Adipose tissue (tissue), 3 donors: ENCODE results near the gene LONP2. TPM values are rescaled to one million over a fixed set of nuclear protein-coding genes. Genes with fewer than 3 reads are reported as not detected.
"Not testable (repeated sequence)": the region's sequence is repeated elsewhere in the genome, so short reads cannot be mapped to it uniquely, and the experiment has no call there.

Experiments
- H3K27ac ChIP-seq: one replicate; pipeline ENCODE4 v1.5.1; 2013; ENCODE audit warnings: low read depth, low read length
- WGBS, 3 donors: extraction: QIAGEN DNeasy Blood & Tissue Kit; methylation state at CpG; one replicate each; pipeline ENCODE4 v1.1.7; 2013; 5-methylcytosine and 5-hydroxymethylcytosine counted together
- polyA plus RNA-seq, 3 donors: library from polyadenylated mRNA; stranded (reverse); fragments of 200-250 nt; gene quantifications; one replicate each; pipeline ENCODE4 v1.2.3, GENCODE V29; 2013
- donor health status: healthy with polysubstance abuse.
- donor health status: Bipolar disorder and iron deficiency.
- donor health status: healthy.

Gene LONP2
- polyA plus RNA-seq, 3 donors = 16.1 to 26.6 (median 18.1) TPM

DNA sequence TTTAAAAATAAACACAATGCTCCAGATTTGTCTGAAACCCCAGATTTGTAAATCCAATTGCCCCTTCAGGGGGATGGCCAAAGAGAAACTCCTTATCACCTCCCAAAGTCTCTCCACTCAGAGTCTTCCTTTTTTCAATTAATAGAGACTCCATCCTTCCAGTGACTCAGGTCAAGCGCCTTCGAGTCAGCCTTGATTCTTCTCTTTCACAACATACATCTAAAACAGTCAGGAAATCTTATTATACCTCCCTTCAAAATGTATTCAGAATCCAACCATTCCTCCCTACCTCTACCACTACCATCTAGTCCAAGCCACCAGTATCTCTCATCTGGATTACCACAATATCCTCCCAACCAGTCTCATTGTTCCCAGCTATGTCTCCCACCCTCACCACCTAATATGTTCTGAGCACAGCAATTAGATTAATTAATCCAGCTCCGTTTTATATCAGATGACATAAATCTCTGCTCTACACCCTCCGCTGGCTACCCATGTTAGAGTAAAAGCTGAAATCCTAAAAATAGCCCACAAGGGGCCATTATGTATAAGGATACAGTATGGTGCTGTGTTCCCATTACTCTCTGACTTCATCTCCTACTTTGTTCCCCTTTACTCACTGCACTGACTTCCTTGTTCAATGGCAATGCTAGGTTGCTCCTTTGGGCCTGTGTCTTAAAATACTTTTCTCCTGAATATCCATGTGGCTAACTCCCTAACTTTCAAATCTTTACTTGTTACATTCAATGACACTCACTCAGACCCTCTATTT lies 129.3 kb downstream of the LONP2 start:
- WGBS, 3 donors = 83 to 86% (median 85%) methylated on average over 4 of the region's 4 CpGs
- H3K27ac ChIP-seq = no peak overlapping the region

DNA sequence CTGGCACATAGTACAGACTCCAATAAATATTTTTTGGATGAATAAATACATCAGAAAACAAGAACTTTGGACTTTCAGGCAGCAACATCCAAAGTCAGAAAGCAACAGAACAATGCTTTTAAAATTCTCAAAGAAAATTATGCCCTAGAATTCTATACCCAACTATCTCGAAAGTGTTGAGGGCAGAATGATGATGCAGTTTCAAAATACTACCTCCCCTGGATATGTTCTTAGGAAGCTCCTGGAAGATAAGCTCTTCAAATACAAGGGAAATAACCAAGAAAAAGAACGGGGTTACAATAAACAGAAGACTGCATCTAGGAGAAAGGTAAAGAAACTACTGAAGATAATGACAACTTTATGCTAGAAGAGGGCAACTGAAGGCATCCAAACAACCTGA lies 130.2 kb downstream of the LONP2 start:
- no peak overlapping the region for H3K27ac ChIP-seq
- 46 to 51% (median 51%) methylated on average over 2 of the region's 2 CpGs for WGBS, 3 donors

DNA sequence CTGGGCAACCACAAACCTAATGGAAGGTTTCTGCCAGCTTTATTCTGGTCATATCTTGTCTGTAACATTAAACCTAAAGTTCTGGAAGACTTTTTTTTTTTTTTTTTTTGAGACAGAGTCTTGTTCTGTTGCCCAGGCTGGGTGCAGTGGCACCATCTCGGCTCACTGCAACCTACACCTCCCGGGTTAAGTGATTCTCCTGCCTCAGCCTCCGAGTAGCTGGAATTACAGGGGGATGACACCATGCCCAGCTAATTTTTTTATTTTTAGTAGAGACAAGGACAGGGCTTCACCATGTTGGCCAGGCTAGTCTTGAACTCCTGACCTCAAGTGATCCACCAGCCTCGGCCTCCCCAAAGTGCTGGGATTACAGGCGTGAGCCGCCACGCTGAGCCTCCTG lies 133.2 kb downstream of the LONP2 start:
- H3K27ac ChIP-seq = not testable (repeated sequence)
- WGBS, 3 donors = 91 to 94% (median 93%) methylated on average over 7 of the region's 7 CpGs

DNA sequence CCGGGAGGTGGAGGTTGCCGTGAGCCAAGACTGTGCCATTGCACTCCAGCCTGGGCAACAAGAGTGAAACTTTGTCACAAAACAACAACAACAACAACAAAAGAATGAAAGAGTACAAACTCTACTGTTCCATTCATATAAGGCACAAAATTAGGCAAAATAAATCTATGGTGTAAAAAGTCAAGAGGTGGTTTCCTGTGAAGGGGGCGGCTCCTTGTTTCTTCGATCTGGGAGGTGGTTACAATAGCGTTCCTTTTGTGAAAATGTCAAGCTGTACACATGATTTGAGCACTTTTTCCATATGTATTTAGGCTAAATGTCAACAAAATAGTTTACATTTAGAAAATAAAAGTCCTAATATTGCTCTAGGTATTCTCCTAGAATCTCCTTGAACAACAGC lies 134.2 kb downstream of the LONP2 start:
- 61 to 71% (median 71%) methylated on average over 5 of the region's 5 CpGs for WGBS, 3 donors
- H3K27ac ChIP-seq = no peak overlapping the region

DNA sequence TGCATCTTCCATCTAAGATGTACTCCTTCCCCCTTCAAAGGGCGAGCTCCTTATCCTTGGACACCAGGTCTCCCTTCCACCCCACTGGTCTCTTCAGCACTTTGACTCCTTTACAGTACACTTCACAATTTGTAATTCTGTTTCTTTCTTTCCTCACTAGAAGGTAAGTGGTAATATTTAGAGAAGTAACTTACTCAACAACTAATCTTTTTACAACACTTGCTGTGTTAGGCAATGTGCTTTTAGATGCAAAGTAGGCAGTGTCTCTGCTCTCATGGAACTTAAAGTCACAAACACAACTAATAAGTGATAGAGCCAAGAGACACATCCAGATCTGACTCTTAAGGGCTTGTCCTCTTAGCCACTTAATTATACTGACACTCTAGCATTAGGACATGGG lies 134.7 kb downstream of the LONP2 start:
- no peak overlapping the region for H3K27ac ChIP-seq
- WGBS, 3 donors = 62 to 77% (median 68%) methylated on average over 1 of the region's 1 CpG

DNA sequence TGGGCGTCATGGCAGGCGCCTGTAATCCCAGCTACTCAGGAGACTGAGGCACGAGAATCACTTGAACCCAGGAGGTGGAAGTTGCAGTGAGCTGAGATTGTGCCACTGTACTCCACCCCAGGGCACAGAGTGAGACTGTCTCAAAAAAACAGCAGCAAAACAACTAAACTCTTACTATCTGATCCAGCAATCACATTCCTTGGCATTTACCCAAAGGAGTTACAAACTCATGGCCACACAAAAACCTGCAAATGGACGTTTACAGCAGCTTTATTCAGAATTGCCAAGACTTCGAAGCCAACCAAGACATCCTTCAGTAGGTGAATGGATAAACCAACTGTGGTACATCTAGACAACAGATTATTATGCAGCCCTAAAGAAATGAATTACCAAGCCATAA lies 137.1 kb downstream of the LONP2 start:
- WGBS, 3 donors = 66 to 78% (median 68%) methylated on average over 5 of the region's 5 CpGs
- no peak overlapping the region for H3K27ac ChIP-seq

DNA sequence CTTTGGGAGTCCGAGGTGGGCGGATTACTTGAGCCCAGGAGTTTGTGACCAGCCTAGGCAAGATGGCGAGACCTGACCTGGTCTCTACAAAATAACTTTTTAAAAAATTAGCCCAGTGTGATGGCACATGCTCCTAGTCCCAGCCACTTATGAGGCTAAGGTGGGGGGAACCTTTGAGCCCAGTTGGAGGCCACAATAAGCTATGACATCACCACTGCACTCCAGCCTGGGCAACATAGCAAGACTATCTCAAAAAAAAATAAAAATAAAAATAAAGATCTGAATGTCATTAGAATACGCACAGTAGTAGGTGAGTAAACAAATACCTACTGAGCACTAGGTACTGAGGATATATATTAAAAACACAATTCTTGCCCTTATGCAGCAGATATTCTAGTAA lies 138.0 kb downstream of the LONP2 start:
- H3K27ac ChIP-seq = no peak overlapping the region
- WGBS, 3 donors = 86 to 99% (median 98%) methylated on average over 4 of the region's 4 CpGs

DNA sequence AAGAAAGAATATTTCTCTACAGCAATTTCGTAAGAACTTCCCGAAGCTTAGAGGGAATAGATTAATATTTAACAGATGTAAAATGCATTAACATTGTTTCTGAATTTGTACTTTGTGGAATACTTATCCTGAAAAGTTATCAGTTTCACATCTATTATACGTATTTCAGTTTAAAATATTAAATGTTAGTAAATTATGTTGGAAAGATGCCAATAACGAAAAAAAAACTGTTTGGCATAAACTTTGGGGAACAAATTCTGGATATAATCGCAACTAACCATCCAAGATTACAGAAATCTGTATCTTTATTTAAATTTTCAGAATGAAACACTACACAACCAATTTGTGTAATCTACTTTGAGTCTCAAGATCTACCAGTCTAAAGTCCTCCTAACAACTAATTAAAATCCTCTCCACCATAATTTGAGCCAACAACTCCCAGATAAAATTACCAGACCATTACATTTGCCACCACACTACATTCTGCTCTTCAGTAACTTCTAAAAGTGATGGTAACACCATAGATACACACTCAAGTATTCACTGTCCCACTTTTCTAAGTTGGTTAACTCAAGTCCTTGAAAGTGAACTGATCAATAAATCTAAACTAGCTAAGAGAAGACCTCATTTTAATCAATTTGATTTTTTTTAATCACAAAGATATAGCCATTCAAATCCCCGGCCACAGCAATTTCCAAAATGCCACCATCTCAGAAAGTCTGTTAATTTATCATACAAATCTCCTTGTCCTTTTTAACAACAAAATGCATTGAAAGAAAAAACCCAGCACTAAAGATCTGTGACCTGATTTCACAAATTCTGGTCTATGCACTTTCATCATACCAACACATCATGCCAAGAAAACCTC lies 139.1 kb downstream of the LONP2 start:
- WGBS, 3 donors = 20 to 36% (median 30%) methylated on average over 6 of the region's 6 CpGs
- H3K27ac ChIP-seq = no peak overlapping the region

DNA sequence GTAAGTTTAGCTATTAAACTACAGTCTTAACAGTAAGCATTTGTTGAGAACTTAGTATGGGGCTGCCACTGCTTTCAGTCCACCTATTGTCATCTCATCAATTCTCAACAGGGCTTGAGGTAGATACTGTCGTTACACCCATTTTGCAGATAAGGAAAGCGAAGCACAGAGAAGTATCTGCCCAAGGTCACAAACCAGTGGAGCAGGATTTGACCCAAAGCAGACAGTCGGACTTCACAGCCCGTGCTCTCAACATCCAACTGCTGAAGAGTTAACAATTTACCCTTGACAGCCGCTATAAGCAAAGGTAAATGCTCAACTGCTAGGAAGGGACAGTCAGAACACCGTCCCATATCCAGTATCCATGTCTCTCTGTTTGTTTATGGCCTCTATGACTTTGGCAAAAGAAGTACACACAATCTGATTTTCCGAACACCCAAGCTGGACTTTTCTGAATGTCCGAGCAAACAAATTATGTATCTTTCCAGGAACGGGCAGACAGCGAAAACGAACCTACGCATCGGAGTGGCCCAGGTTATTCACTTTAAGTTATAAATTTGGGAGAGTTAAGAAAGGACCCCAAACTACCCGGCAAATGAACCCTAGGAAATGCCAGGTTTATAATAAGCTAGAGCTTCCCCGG lies 139.9 kb downstream of the LONP2 start:
- no peak overlapping the region for H3K27ac ChIP-seq
- 0 to 2% (median 2%) methylated on average over 15 of the region's 15 CpGs for WGBS, 3 donors

DNA sequence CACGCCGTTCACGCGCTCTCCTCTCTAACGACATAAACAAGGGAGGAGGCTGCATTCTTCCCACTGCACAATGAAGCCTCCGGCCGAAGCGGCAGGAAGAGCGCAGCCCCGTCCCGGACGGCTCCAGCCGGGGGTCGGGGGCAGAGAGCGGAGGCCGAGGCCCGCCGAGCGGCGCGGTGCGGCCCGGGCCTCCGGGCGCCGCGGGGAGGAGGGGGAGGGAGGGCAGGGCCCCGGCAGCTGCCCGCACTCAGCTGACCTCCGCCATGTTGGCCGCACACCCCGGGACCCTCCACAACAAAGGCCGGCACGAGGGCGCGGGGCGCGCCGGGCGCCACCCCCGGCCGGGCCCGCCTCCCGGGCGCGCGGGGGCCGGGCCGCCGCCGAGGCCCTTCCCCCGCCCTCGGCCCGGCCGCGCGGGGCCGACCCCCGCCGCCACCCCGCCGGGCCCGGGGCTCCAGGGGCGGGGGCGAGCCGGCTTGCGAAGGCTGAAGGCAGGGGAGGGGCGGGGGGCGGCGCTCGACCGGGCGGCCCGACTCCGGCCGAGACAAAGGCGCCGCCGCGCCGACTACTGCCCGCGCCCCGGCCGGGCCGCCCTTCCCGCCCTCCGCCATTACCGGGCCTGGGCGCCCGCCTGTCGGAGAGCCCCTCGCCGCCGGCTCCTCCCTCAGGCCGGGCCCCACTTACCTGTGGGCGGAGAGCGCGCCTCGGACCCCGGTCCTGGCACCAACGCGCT lies 140.6 kb downstream of the LONP2 start:
- WGBS, 3 donors = 0 to 1% (median 1%) methylated on average over 56 to 102 of the region's 103 CpGs
- peak overlapping the region; percentile 94 for H3K27ac ChIP-seq

DNA sequence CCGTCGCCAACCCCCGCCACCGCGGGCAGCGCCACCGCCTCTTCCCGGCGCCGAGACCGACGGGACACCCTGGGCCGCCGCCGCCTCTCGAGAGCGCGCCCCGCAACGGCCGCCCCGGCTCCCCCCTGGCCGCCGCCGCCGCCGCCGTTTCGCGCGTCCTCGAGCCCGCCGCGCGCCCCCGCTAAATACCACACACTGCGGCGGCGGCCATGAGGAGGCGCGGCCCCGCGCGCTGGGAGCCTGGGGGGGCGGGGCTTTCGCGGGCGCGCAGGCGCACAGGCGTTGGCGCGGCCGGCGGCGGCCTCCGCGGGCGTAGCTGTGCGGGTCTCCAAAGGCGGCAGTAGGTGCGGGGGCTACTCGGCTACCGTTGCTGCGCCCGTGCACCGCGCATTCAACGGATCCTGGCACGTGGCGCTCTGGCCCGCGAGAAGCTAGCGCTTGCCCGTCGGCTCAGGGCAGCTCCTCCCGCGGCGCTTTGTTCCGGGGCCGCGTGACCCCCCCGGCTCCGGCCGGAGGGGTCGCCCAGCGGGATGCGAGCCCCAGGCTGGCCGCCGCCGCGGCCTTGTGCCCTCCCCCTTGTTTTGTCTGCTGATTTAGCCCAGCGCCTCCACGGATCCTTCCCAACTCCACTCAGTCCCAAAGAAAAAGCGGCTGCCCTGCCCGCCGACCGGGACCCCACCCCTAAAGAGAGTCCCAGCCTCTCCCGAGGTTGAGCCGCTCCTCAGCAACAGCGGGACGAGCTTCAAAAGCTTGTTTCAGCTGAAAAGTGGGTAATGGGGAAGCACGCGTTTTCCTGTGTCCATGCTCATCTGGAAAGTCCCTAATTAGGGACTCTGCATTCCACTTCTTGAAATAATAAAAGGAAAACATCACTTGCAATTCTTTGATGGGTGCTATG lies 141.4 kb downstream of the LONP2 start, which contains the start of gene SIAH1:
Gene SIAH1, minus strand, starts transcription at position 161 of the 898 bp plus-strand sequence. CDS start 22,985 bp downstream, outside the sequence.
- H3K27ac ChIP-seq = peak within 1 kb of the TSS; percentile 94
- WGBS, 3 donors = 0 to 1% (median 0%) methylated on average over 79 to 104 of the region's 105 CpGs

DNA sequence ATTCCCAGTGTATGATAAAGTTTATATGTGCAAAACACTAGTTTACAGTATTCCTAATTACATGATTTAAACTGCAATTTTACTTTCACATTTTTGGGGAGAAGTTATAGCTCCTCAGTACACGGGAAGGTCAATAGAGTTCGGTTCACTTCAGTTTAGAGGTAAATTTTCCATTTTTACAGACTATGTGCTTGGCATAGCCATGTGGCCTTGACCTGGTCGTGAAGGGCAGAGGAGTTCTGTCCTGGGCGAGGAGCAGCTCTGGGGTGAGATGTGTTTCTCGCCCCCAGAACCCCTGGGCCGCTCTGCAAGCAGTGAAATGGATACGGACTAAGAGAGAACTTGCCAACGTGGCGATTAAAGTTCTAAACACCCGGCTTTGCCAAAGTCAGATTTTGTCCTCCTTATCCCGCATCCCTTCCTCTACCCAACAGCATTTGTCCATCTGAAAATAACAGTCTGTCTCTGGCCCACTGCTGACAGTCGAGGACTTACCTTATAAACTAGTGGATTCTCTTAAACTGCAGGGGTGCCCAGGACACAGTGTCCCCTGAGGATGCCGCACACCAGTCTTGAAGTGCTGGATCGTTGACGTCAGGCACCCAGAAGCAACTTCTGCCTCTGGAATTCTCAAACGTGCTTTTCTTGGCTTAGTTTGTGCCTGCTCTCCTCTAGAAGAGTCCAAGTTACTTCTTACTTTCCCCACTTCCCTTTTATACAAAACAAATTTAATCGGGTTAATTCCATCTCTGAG lies 142.6 kb downstream of the LONP2 start:
- WGBS, 3 donors = 74 to 89% (median 88%) methylated on average over 17 of the region's 17 CpGs
- H3K27ac ChIP-seq = no peak overlapping the region

DNA sequence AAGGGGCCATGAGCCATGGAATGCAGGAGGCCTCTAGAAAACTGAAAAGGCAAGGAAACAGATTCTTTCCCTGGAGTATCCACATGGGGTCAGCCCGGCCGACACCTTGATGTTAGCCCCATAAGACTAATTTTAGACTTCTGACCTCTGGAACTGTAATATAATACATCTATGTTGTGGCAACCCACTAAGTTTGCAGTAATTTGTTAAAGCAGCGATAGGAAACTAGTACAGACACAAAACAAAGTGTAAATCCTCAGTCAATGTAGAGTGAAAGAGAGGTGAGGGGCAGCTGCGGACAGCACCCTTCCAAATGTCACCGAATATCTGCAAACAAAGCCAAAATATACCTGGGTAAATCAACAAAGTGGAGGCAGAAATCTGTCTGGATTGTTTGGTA lies 148.3 kb downstream of the LONP2 start:
- WGBS, 3 donors = 86 to 91% (median 89%) methylated on average over 5 of the region's 5 CpGs
- H3K27ac ChIP-seq = no peak overlapping the region

DNA sequence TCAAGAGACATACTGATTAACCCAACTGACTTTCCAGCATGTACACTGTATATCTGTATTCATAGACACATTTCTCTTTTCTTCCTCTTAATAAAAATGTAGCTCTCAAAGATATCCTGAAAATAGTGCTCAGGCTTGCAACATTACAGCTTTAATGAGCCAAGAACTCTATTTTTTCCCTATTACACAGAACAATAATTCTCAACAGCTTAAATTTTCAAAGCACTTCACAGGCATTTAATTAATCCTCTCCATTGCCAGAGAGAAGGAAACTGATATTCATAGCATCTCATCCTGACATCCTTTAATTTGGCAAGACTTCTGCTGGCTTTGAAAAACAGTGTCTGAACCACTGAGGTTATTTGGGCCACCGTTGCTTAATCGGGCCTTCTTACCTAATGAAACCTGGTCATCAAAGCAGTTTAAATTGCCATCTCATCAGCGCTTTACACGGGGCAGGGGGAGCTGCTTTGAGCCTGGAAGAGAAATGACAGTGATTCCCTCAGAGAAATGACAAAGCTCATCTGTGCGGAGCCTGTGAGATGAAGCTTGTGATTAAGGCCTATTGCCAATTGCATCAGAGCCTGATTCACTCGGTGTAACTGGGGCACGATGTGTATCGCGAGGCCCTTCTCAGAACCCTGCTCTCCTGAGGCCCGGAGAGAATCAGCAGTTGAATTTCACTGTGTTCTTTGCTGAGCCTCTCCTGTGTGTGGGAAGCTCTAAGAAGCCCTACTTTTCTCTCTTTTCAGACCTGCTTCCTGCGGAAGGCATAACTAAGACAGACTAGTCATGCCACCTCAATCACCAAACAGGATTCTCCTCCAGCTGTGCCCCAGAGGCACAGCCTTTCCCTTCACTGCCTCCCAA lies 149.6 kb downstream of the LONP2 start:
- peak overlapping the region; percentile 55 for H3K27ac ChIP-seq
- WGBS, 3 donors = 54 to 81% (median 63%) methylated on average over 11 of the region's 11 CpGs

DNA sequence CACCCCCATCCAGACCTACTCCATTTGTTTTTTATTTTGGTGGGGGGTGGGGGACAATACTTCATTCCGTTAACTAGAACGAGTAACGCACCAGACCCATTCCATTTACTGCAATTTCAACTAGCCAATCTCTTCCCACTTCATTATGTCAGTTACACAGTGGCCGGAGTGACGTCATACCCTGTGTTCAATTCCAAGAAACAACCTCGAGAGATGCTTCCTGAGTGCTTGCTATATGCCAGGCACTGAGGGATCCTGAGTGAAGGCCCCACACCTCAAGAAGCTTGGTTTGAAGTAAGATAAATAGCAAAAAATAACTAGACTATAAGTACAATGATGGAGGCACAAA lies 150.2 kb downstream of the LONP2 start:
- H3K27ac ChIP-seq = peak overlapping the region; percentile 55
- 74 to 90% (median 75%) methylated on average over 6 of the region's 6 CpGs for WGBS, 3 donors

DNA sequence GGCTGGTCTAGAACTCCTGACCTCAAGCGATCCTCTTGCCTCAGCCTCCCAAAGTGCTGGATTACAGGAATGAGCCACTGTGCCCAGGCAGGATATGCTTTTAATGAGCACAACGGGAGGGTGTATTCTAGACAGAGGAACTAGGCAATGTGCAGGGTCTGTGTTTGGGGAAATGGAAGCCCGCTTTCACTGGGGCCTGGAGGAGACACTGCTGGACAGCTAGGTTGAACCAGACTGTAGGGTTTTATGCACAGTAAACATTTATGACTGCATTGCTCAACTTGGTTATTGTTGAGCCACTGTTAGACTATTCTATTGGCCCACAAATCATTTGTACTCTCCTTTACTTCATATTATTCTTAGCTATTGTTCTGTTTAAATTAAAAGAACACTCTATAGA lies 151.3 kb downstream of the LONP2 start:
- H3K27ac ChIP-seq = no peak overlapping the region
- 72 to 87% (median 80%) methylated on average over 3 of the region's 3 CpGs for WGBS, 3 donors
